OCI-LY3 (cell line): ENCODE measurements around the gene ALG2.

Source experiments
- EZH2phosphoT487 ChIP-seq: fragments of 200-600 bp; shearing (Covaris generic); IDR thresholded peaks from 2 replicates; pipeline ENCODE4 v1.6.1; 2018; ENCODE audit warnings: antibody characterized with exemption, mixed run types, low read depth
- TF ChIP-seq, protein P1 (sequence below): fragments of 200-600, 300-600 bp; sonication (generic); IDR thresholded peaks from 2 replicates; pipeline ENCODE4 v1.5.1; 2014; ENCODE audit warnings: antibody characterized with exemption, low read length, low read depth

DNA sequence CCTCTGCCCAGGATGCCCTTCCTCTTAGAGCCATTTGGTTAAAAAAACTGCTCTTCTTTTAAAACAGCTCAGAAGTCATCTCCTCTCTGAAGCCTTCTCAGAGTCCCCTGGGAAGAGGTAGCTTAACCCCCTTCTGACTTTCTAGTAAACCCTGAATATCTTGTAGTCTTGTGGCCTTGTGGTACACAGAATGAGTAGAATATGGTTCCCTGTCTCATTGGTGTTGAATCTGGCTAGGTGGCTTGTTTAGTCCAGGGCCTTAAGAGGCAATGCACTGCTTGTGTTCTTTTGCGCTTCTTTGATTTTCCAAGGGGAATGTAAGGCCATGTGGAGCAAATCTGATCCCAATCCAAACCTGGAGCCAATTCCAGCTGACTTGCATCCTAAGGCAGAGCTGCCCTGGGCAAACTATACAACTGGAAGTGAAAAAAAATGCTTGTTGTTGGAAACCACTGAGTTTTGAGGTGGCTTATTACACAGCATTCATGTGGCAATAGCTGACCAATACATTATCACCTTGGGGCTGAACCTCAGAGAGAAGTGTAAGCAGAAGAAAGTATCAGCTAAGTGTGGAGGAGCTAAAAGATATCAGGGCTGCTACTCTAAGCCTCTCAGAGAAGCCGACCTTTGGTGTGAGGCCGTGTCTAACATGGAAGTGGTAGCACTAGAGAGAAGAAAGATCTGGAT lies 31.0 kb downstream of the ALG2 start:
- TF ChIP-seq, protein P1, sequence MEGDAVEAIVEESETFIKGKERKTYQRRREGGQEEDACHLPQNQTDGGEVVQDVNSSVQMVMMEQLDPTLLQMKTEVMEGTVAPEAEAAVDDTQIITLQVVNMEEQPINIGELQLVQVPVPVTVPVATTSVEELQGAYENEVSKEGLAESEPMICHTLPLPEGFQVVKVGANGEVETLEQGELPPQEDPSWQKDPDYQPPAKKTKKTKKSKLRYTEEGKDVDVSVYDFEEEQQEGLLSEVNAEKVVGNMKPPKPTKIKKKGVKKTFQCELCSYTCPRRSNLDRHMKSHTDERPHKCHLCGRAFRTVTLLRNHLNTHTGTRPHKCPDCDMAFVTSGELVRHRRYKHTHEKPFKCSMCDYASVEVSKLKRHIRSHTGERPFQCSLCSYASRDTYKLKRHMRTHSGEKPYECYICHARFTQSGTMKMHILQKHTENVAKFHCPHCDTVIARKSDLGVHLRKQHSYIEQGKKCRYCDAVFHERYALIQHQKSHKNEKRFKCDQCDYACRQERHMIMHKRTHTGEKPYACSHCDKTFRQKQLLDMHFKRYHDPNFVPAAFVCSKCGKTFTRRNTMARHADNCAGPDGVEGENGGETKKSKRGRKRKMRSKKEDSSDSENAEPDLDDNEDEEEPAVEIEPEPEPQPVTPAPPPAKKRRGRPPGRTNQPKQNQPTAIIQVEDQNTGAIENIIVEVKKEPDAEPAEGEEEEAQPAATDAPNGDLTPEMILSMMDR = no peak
- no peak for TF ChIP-seq EZH2phosphoT487
